ENCODE data around the gene PIEZO1.

GRCh38 chr16:88759976-88760350 lies 25.1 kb downstream of the PIEZO1 start:
- no peak for TF ChIP-seq CTCF (IDR thresholded peaks at IDR 0.05)
- TF ChIP-seq POLR2A (IDR thresholded peaks at IDR 0.05) = no peak

Data from right lobe of liver (tissue), 4 donors.